PC-9 (cell line): Measurements from ENCODE around the gene TNFRSF1A.

Experiments used
- CTCF ChIP-seq: fragments of 200-600 bp; sonication (generic); conservative IDR thresholded peaks from 2 replicates; pipeline ENCODE4 v1.6.1; 2017; ENCODE audit warnings: mixed run types, antibody characterized with exemption, mild to moderate bottlenecking, moderate library complexity
- EZH2 ChIP-seq: fragments of 200-600 bp; sonication (generic); IDR thresholded peaks from 2 replicates; pipeline ENCODE4 v1.8.0; 2017; ENCODE audit warnings: antibody characterized with exemption, low read depth

- TF ChIP-seq EZH2, result no peak
- no peak for TF ChIP-seq CTCF
Measured at GRCh38 chr12:6316921-6317692, 24.8 kb downstream of the TNFRSF1A start.
